Liver (tissue), 9 donors: ENCODE measurements around the gene DYRK1A. TPM values are rescaled to one million over a fixed set of nuclear protein-coding genes. Genes with fewer than 3 reads are reported as not detected.

Experiments used
- DNase-seq: peaks from one replicate; pipeline ENCODE4 v3.0.0-alpha.2; 2017; ENCODE audit warnings: low spot score
- H3K27ac ChIP-seq, 2 donors: one replicate each; pipeline ENCODE4 v1.7.0; 2013; ENCODE audit warnings: inconsistent platforms in 2 of 2, low read length in 2 of 2, control low read depth in 1 of 2, low read depth in 1 of 2, mild to moderate bottlenecking in 1 of 2
- H3K27me3 ChIP-seq, 4 donors: one replicate each; pipeline versions ENCODE4 v1.6.1 to v1.7.0; 2013; ENCODE audit warnings: low read length in 3 of 4, inconsistent platforms in 1 of 4, mild to moderate bottlenecking in 1 of 4, moderate library complexity in 1 of 4; ENCODE audit not compliant: control insufficient read depth in 4 of 4, insufficient read depth in 4 of 4
- H3K36me3 ChIP-seq, 4 donors: one replicate each; pipeline versions ENCODE4 v1.6.1 to v1.7.0; 2013; ENCODE audit warnings: low read length in 3 of 4, mild to moderate bottlenecking in 3 of 4, low read depth in 1 of 4, moderate library complexity in 1 of 4; ENCODE audit not compliant: control insufficient read depth in 4 of 4, insufficient read depth in 3 of 4
- H3K4me1 ChIP-seq, 4 donors: one replicate each; pipeline versions ENCODE4 v1.6.1 to v1.7.0; 2013; ENCODE audit warnings: low read length in 3 of 4, mild to moderate bottlenecking in 3 of 4, moderate library complexity in 1 of 4; ENCODE audit not compliant: control insufficient read depth in 4 of 4, insufficient read depth in 4 of 4
- H3K4me3 ChIP-seq, 3 donors: one replicate each; pipeline versions ENCODE4 v1.6.1 to v1.7.0; 2013; ENCODE audit warnings: low read length in 3 of 3, control low read depth in 1 of 3, low read depth in 1 of 3, mild to moderate bottlenecking in 1 of 3
- H3K9ac ChIP-seq, 2 donors: one replicate each; pipeline ENCODE4 v1.7.0; 2013; ENCODE audit warnings: low read length in 2 of 2, mild to moderate bottlenecking in 2 of 2, moderate library complexity in 2 of 2, control low read depth in 1 of 2, low read depth in 1 of 2
- H3K9me3 ChIP-seq, 4 donors: one replicate each; pipeline versions ENCODE4 v1.6.1 to v1.7.0; 2013; ENCODE audit warnings: low read length in 3 of 4; ENCODE audit not compliant: control insufficient read depth in 4 of 4
- CTCF ChIP-seq: fragments of 150-350 bp; IDR thresholded peaks from 2 replicates; pipeline ENCODE4 v1.5.1; 2017; ENCODE audit warnings: improper control_type of control experiment, low read depth, low read length; ENCODE audit not compliant: missing input control
- EGR1 ChIP-seq, 2 donors: IDR thresholded peaks; 2 replicates each; pipeline ENCODE4 v1.6.1; 2016 to 2018; ENCODE audit warnings: antibody characterized with exemption in 2 of 2, low read depth in 2 of 2
- FOXA1 ChIP-seq: IDR thresholded peaks from 2 replicates; pipeline ENCODE4 v1.6.1; 2016; ENCODE audit warnings: antibody characterized with exemption
- FOXA2 ChIP-seq: IDR thresholded peaks from 2 replicates; pipeline ENCODE4 v1.6.1; 2016; ENCODE audit warnings: antibody characterized with exemption
- GABPA ChIP-seq, 2 donors: IDR thresholded peaks in 1 of 2; conservative IDR thresholded peaks in 1 of 2; 2 replicates each; pipeline ENCODE4 v1.6.1; 2016; ENCODE audit warnings: antibody characterized with exemption in 2 of 2, mild to moderate bottlenecking in 1 of 2, moderate library complexity in 1 of 2
- HNF4A ChIP-seq, 2 donors: conservative IDR thresholded peaks; 2 replicates each; pipeline ENCODE4 v1.6.1; 2016; ENCODE audit warnings: antibody characterized with exemption in 2 of 2, mild to moderate bottlenecking in 2 of 2
- HNF4G ChIP-seq: IDR thresholded peaks from 2 replicates; pipeline ENCODE4 v1.6.1; 2016; ENCODE audit warnings: antibody characterized with exemption
- MAX ChIP-seq: IDR thresholded peaks from 2 replicates; pipeline ENCODE4 v1.6.1; 2016; ENCODE audit warnings: antibody characterized with exemption
- NR2F2 ChIP-seq: IDR thresholded peaks from 2 replicates; pipeline ENCODE4 v1.6.1; 2016; ENCODE audit warnings: antibody characterized with exemption
- RAD21 ChIP-seq, 2 donors: IDR thresholded peaks; 2 replicates each; pipeline ENCODE4 v1.6.1; 2016; ENCODE audit warnings: antibody characterized with exemption in 2 of 2, mild to moderate bottlenecking in 2 of 2
- REST ChIP-seq: IDR thresholded peaks from 2 replicates; pipeline ENCODE4 v1.6.1; 2016; ENCODE audit warnings: antibody characterized with exemption, mild to moderate bottlenecking
- RXRA ChIP-seq, 2 donors: IDR thresholded peaks; 2 replicates each; pipeline ENCODE4 v1.6.1; 2017 to 2018; ENCODE audit warnings: antibody characterized with exemption in 2 of 2, mild to moderate bottlenecking in 1 of 2
- SP1 ChIP-seq: IDR thresholded peaks from 2 replicates; pipeline ENCODE4 v1.6.1; 2018; ENCODE audit warnings: antibody characterized with exemption, mild to moderate bottlenecking
- TAF1 ChIP-seq: conservative IDR thresholded peaks from 2 replicates; pipeline ENCODE4 v1.6.1; 2016; ENCODE audit warnings: antibody characterized with exemption, mild to moderate bottlenecking
- YY1 ChIP-seq: IDR thresholded peaks from 2 replicates; pipeline ENCODE4 v1.6.1; 2016; ENCODE audit warnings: antibody characterized with exemption, mild to moderate bottlenecking
- ZBTB33 ChIP-seq: IDR thresholded peaks from 2 replicates; pipeline ENCODE4 v1.6.1; 2016; ENCODE audit warnings: antibody characterized with exemption
- WGBS: extraction: QIAGEN DNeasy Blood & Tissue Kit; methylation state at CpG from one replicate; pipeline ENCODE4 v1.1.7; 2013; 5-methylcytosine and 5-hydroxymethylcytosine counted together
- polyA plus RNA-seq, 2 donors: library from polyadenylated mRNA; stranded (reverse) in 1 of 2; unstranded in 1 of 2; fragments of 200-250 nt in 1 of 2; fragments of >200 nt in 1 of 2; fragmentation: Nextera tagmentation in 1 of 2; extraction: Ambion mirVana in 1 of 2; gene quantifications; one replicate each; pipeline versions ENCODE4 v1.2.1 to v1.2.3, GENCODE V29; 2013 to 2015
- total RNA-seq, 2 donors: library from RNA; depleted of rRNA; stranded (reverse); fragments of >200 nt; gene quantifications; one replicate each; pipeline ENCODE4 v1.2.3, GENCODE V29; 2014
- donor health status: healthy.
- donor health status: healthy.
- donor health status: healthy.
- donor health status: healthy.
- donor health status: healthy.

The DYRK1A gene
- total and polyA plus RNA-seq, 4 donors, result 5.1 to 58.3 (median 22.9) TPM

GRCh38 chr21:37568916-37569315, 202.3 kb downstream of the DYRK1A start:
- H3K9ac ChIP-seq, result no peak overlapping the region
- no peak overlapping the region for H3K27ac ChIP-seq
- 78% methylated on average over 5 of the region's 5 CpGs for WGBS
- H3K4me1 ChIP-seq, result peaks cover 4 to 23% (median 15%) of the 10 kb centered on the region in 4 donors
- TF ChIP-seq HNF4G (no peak), GABPA (IDR thresholded peaks at IDR 0.05 in 1 of 2, conservative IDR thresholded peaks at IDR 0.05 in 1 of 2) (no peak)
- H3K27me3 ChIP-seq, result no peaks in the 10 kb centered on the region
- H3K36me3 ChIP-seq, result no peaks in the 10 kb centered on the region
- no peak for DNase-seq
- H3K4me3 ChIP-seq, result no peak overlapping the region
- no peaks in the 10 kb centered on the region for H3K9me3 ChIP-seq

- DNase-seq, result no peak
- WGBS, result 82% methylated on average over 6 of the region's 6 CpGs
- Histone ChIP-seq H3K27me3 (no peaks in the 10 kb centered on the region), H3K9me3 (no peaks in the 10 kb centered on the region), H3K27ac (no peak overlapping the region), H3K9ac (no peak overlapping the region), H3K4me3 (no peak overlapping the region), H3K4me1 (no peaks in the 10 kb centered on the region), H3K36me3 (no peaks in the 10 kb centered on the region)
- TF ChIP-seq ZBTB33, result no peak
- no peak for TF ChIP-seq SP1
- no peak for TF ChIP-seq EGR1 (IDR thresholded peaks at IDR 0.05; ENCODE audit: low read depth in 2 of 2)
- no peak for TF ChIP-seq MAX
- TF ChIP-seq HNF4A (conservative IDR thresholded peaks at IDR 0.05), result no peak
- TF ChIP-seq CTCF, result no peak
- no peak for TF ChIP-seq NR2F2
- TF ChIP-seq FOXA1, result no peak
- TF ChIP-seq RAD21 (IDR thresholded peaks at IDR 0.05), result no peak
- no peak for TF ChIP-seq FOXA2
- TF ChIP-seq YY1, result no peak
- TF ChIP-seq HNF4G, result no peak
- TF ChIP-seq REST, result no peak
- TF ChIP-seq GABPA (IDR thresholded peaks at IDR 0.05 in 1 of 2, conservative IDR thresholded peaks at IDR 0.05 in 1 of 2), result no peak
- TF ChIP-seq TAF1, result no peak
- no peak for TF ChIP-seq RXRA (IDR thresholded peaks at IDR 0.05)
These were observed 204.9 kb downstream of the DYRK1A start for GRCh38 chr21:37571442-37571841.
